Ascending aorta (tissue), 2 donors: ENCODE measurements around the gene NUP50. TPM values are rescaled to one million over a fixed set of nuclear protein-coding genes. Genes with fewer than 3 reads are reported as not detected.

Source experiments
- DNase-seq, 2 donors: peaks; one replicate each; pipeline ENCODE4 v3.0.0-alpha.2; 2019; ENCODE audit warnings: low spot score in 2 of 2
- H3K27ac ChIP-seq, 2 donors: fragments of 200-600 bp; sonication (generic); one replicate each; pipeline ENCODE4 v1.5.1; 2016 to 2017; ENCODE audit warnings: mild to moderate bottlenecking in 1 of 2
- H3K27me3 ChIP-seq: fragments of 200-600 bp; sonication (generic); one replicate; pipeline ENCODE4 v1.5.1; 2017
- H3K36me3 ChIP-seq, 2 donors: fragments of 200-600 bp; sonication (generic); one replicate each; pipeline ENCODE4 v1.5.1; 2016
- H3K4me1 ChIP-seq, 2 donors: fragments of 200-600 bp; sonication (generic); one replicate each; pipeline ENCODE4 v1.5.1; 2016 to 2017; ENCODE audit warnings: mild to moderate bottlenecking in 1 of 2
- H3K4me3 ChIP-seq, 2 donors: fragments of 200-600 bp; sonication (generic); one replicate each; pipeline ENCODE4 v1.5.1; 2016 to 2017; ENCODE audit warnings: mild to moderate bottlenecking in 1 of 2
- H3K9me3 ChIP-seq, 2 donors: fragments of 200-600 bp; sonication (generic); one replicate each; pipeline ENCODE4 v1.5.1; 2016
- CTCF ChIP-seq, 3 experiments: fragments of 200-600 bp in 2 of 3; fragments of 450-650 bp in 1 of 3; sonication (generic) in 2 of 3; IDR thresholded peaks; one replicate each; pipeline ENCODE4 v1.5.1; 2016 to 2019; ENCODE audit warnings: antibody characterized with exemption in 3 of 3, mild to moderate bottlenecking in 1 of 3, moderate library complexity in 1 of 3
- intact Hi-C: fragments of 100-400 bp; cut with DNase I; formaldehyde crosslinking; loops from one replicate; pipeline ENCODE4 v1.15.1; 2023
- total RNA-seq: library from RNA; depleted of rRNA; stranded (reverse); fragments of >200 nt; gene quantifications from one replicate; pipeline ENCODE4 v1.1.0, GENCODE V29; 2016

NUP50 gene
- total RNA-seq, 1 donor from 2014 or later, result 75.8 TPM

DNA sequence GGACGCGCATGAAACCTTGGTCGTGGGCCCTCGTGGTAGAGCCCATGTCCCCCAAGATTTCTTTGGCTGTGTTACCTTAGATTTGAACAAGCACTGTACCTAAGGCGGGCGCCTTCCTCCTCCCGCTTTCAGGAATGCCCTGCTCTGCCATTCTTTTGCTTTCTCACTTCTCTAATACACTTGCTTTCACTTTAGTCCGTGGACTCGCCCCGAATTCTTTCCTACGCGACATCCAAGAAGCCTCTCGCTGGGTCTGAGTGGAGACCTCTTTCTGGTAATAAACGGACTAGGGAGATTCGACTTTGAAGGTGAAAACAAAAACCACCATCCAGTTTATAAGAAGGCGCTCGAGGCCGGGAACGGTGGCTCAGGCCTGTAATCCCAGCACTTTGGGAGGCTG lies 1.2 kb upstream of the NUP50 start:
- Histone ChIP-seq H3K36me3 (peaks cover 4% of the 10 kb centered on the region in 2 donors), H3K4me3 (peak overlapping the region; percentile 96 to 100), H3K27ac (peak overlapping the region in 1 of 2 donors; percentile 81), H3K27me3 (no peaks in the 10 kb centered on the region), H3K4me1 (peaks cover 0 to 19% of the 10 kb centered on the region in 2 donors), H3K9me3 (no peaks in the 10 kb centered on the region)
- intact Hi-C loops, result loop anchor here (2.0 to 10.0 kb wide), 5 partner anchors 78 to 1348 kb away; partner anchors contain the start of genes EFCAB6, KIAA0930 and RTL6
- TF ChIP-seq CTCF (IDR thresholded peaks at IDR 0.05), result no peak
- DNase-seq, result no peak

DNA sequence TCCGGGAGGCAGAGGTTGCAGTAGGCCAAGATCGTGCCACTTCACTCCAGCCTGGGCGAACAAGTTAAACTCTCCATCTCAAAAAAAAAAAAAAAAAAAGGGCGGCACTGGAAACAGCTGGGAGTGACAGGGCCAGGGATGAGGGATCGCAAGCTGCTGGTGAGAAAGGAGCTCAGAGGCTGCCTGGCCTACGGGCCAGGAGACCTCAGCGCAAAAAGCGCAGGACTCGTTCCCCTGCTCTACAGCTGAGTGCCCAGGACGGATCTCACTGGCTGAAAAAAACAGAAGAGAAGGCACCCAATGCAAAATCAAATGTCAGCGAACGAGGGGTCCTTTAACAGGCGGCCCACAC lies 650 bp upstream of the NUP50 start:
- H3K27me3 ChIP-seq, result no peaks in the 10 kb centered on the region
- no peak for TF ChIP-seq CTCF (IDR thresholded peaks at IDR 0.05)
- peaks cover 0 to 19% of the 10 kb centered on the region in 2 donors for H3K4me1 ChIP-seq
- peak overlapping the region; percentile 74 to 81 for H3K27ac ChIP-seq
- no peaks in the 10 kb centered on the region for H3K9me3 ChIP-seq
- no peak for DNase-seq
- H3K36me3 ChIP-seq, result peaks cover 0 to 4% of the 10 kb centered on the region in 2 donors
- peak overlapping the region; percentile 96 to 100 for H3K4me3 ChIP-seq
- intact Hi-C loops, result loop anchor here (2.0 to 10.0 kb wide), 5 partner anchors 78 to 1348 kb away; partner anchors contain the start of genes EFCAB6, KIAA0930 and RTL6

DNA sequence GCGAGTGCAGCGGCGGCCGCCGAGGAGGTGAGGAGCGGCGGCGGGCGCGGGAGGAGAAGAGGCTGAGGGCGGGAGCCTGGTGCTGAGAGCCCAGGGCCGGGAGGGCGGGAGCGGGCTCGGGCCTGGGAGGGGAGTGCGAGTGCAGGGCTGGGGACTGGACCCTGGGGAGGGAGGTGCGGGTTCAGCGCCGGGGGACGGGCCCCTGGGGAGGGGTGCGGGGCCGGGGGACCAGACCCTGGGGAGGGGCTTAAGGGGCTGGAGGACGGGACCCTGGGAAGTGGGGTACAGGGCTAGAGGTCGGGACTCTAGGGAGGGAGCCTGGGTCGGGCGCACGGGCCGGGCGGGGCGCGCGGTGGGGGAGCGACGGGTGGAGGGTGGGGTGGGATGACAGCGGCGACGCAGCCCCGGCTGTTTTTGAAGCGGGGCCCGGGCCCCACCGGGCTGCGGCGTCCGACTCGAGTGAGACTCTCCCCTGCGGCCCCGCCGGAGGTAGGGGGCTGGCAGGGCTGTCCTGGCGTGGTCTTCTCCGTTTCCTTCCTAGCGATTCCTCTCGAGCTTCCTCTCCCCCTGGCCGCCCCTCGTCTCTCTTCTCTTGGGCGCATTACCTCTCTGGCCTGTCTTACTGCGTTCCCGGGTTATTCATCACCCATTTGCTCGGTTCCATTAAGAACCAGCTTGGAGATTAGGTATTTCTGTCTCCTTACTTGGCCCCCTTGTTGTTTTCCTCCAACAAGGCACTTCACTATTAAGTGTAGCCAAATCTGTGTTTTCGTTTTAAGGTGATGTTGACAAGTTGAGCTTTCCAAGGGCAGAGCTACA lies 754 bp downstream of the NUP50 start:
- peaks cover 7 to 16% of the 10 kb centered on the region in 2 donors for H3K36me3 ChIP-seq
- intact Hi-C loops, result loop anchor here (2.0 to 10.0 kb wide), 5 partner anchors 48 to 1350 kb away; partner anchors contain the start of genes EFCAB6 and RTL6
- H3K27me3 ChIP-seq, result no peaks in the 10 kb centered on the region
- peak overlapping the region; percentile 69 to 81 for H3K27ac ChIP-seq
- TF ChIP-seq CTCF (IDR thresholded peaks at IDR 0.05), result no peak
- peak overlapping the region; percentile 96 to 100 for H3K4me3 ChIP-seq
- peaks cover 0 to 19% of the 10 kb centered on the region in 2 donors for H3K4me1 ChIP-seq
- DNase-seq, result no peak
- no peaks in the 10 kb centered on the region for H3K9me3 ChIP-seq

- H3K36me3 ChIP-seq, result peaks cover 30 to 39% of the 10 kb centered on the region in 2 donors
- no peak overlapping the region for H3K4me3 ChIP-seq
- DNase-seq, result no peak
- H3K27ac ChIP-seq, result no peak overlapping the region
- no peaks in the 10 kb centered on the region for H3K27me3 ChIP-seq
- peaks cover 0 to 19% of the 10 kb centered on the region in 2 donors for H3K4me1 ChIP-seq
- no peak for TF ChIP-seq CTCF (IDR thresholded peaks at IDR 0.05)
- H3K9me3 ChIP-seq, result no peaks in the 10 kb centered on the region
- intact Hi-C loops, result loop anchor here (10.0 kb wide), 3 partner anchors 388 to 1352 kb away; partner anchors contain the start of genes EFCAB6 and RTL6
Measured at GRCh38 chr22:45166932-45167331, 3.2 kb downstream of the NUP50 start.

- Histone ChIP-seq H3K27ac (no peak overlapping the region), H3K4me1 (peaks cover 0 to 11% of the 10 kb centered on the region in 2 donors), H3K27me3 (no peaks in the 10 kb centered on the region), H3K36me3 (peaks cover 49 to 60% of the 10 kb centered on the region in 2 donors), H3K9me3 (no peaks in the 10 kb centered on the region), H3K4me3 (no peak overlapping the region)
- DNase-seq, result no peak
- intact Hi-C loops, result loop anchor here (10.0 kb wide), 3 partner anchors 385 to 1355 kb away; partner anchors contain the start of genes EFCAB6 and RTL6
- TF ChIP-seq CTCF (IDR thresholded peaks at IDR 0.05), result no peak
Measured at GRCh38 chr22:45169591-45170466, 6.1 kb downstream of the NUP50 start.
